C4-2B (cell line): ENCODE results near the gene MSANTD3.

Source experiments
- H3K27ac ChIP-seq: fragments of 450-650 bp; 2 replicates; pipeline ENCODE4 v1.5.1; 2017
- CTCF ChIP-seq: fragments of 450-650 bp; conservative IDR thresholded peaks from 2 replicates; pipeline ENCODE4 v1.5.1; 2017; ENCODE audit warnings: mild to moderate bottlenecking
- ZFX ChIP-seq: fragments of 450-650 bp; IDR thresholded peaks from 2 replicates; pipeline ENCODE4 v1.6.1; 2017

The MSANTD3 gene

DNA sequence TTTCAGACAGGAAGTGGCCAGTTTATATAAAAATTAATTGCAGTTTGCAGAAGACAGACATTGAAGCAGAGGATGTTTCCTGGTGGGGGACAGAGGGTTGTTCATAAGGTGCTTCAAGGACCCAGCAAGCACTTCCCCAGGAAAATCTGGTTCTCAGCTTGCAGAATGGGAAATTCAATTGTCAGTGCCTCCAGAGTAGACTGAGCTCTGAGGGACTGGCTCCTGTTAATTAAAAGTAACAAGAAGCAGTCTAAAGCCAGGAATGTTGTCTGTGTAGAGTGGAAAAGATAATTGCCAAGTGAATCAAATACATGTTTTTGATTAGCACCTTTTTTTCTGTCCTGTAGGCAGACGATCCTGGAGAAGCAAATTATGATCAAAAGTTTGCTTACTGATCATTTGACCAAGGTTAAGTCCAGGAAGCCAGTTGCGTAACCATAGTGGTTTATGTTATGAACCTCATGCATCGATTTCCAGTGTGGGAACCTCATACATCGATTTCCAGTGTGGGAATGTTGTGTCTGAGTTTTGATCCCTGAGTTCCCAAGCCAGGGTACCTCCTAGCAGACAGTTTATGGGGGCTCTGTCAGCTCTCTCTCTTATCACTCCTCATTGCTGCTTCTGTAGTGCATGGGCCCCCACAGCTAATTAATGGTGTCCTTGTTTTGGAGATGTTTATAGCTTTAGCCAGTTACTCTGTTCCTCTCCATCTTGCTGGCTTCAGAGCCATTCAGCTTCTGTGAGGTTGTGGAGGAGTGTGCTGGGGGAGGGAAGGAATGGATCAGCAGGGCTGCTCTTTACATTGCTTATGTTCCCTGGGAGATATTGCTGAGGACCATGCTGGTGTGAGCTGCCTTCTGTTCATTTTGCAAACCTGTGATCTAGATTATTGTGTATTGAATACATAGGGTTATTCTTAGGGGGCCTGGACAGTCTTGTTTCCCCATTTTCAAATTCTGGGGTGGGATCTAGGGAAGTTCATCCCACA is 17.1 kb downstream of the MSANTD3 start:
- no peak overlapping the region for H3K27ac ChIP-seq
- TF ChIP-seq ZFX (no peak), CTCF (no peak)

DNA sequence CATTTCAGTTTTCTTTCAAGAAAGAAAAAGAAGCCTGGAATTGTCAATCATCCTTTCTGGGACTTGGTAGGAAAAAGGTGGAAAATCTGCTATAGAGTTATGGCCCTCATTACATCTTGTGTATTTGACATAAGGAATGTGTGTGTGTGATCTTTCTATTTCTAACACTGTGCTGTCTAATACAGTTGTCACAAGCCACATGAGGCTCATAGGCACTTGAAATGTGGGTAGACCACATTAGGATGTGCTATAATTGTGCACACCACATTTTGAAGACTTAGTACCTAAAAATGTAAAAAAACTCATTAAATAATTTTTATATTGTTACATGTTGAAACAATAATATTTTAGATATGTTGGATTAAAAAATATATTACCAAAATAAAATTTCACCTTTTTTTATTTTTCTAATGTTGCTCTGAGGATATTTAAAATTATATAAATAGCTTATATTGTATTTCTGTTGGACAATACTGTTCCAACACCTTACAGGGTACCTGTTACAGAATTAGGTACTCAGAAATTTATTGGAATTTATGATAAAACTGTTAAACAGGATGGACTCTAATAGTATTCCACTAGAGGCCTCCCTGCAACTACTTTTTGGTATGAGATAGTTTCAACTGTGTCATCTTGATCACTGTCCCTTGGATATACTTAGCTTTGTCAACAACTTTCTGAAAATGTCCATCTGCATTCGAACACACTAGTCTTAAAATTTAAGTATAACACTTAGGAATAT is 18.4 kb downstream of the MSANTD3 start:
- TF ChIP-seq ZFX (no peak), CTCF (peak; percentile 9; the same call in 1 of the 2 replicates)
- H3K27ac ChIP-seq, result no peak overlapping the region

- no peak overlapping the region for H3K27ac ChIP-seq
- no peak for TF ChIP-seq ZFX
- no peak for TF ChIP-seq CTCF
Measured at GRCh38 chr9:100445903-100446549, 19.1 kb downstream of the MSANTD3 start.

GRCh38 chr9:100447041-100447440 is 20.1 kb downstream of the MSANTD3 start:
- TF ChIP-seq CTCF, result no peak
- TF ChIP-seq ZFX, result no peak
- H3K27ac ChIP-seq, result no peak overlapping the region

GRCh38 chr9:100448266-100448665 is 21.3 kb downstream of the MSANTD3 start:
- TF ChIP-seq ZFX (no peak), CTCF (no peak)
- H3K27ac ChIP-seq, result no peak overlapping the region

- no peak overlapping the region for H3K27ac ChIP-seq
- TF ChIP-seq CTCF (no peak), ZFX (no peak)
Measured at GRCh38 chr9:100449420-100449819, 22.5 kb downstream of the MSANTD3 start.
